GM12878 (cell line): ENCODE data around the gene GDAP1L1.

Source experiments
- CREB1 ChIP-seq: IDR thresholded peaks from 2 replicates; pipeline ENCODE4 v1.6.1; 2012; ENCODE audit warnings: low read depth, mild to moderate bottlenecking, inconsistent platforms
- FOXM1 ChIP-seq: IDR thresholded peaks from 2 replicates; pipeline ENCODE4 v1.6.1; 2012; ENCODE audit warnings: low read depth, mild to moderate bottlenecking, inconsistent platforms, low read length, moderate library complexity
- HDAC2 ChIP-seq: fragments of 200-600 bp; sonication (generic); IDR thresholded peaks from 2 replicates; pipeline ENCODE4 v1.6.1; 2017
- MEF2A ChIP-seq: IDR thresholded peaks from 2 replicates; pipeline ENCODE4 v1.6.1; 2011; ENCODE audit warnings: low read depth, mild to moderate bottlenecking, low read length, moderate library complexity; ENCODE audit not compliant: insufficient read depth
- NFXL1 ChIP-seq: fragments of 450-650 bp; IDR thresholded peaks from 2 replicates; pipeline ENCODE4 v1.6.1; 2017; ENCODE audit warnings: antibody characterized with exemption, mild to moderate bottlenecking, borderline replicate concordance
- POLR2A ChIP-seq: IDR thresholded peaks from 2 replicates; pipeline ENCODE4 v1.6.1; 2011; ENCODE audit warnings: low read depth, mild to moderate bottlenecking, low read length
- POLR2AphosphoS5 ChIP-seq: IDR thresholded peaks from 2 replicates; pipeline ENCODE4 v1.6.1; 2011; ENCODE audit warnings: mild to moderate bottlenecking, low read length, inconsistent platforms
- RFX5 ChIP-seq: IDR thresholded peaks from 2 replicates; pipeline ENCODE4 v1.6.1; 2011; ENCODE audit warnings: low read depth, low read length, improper control_type of control experiment
- TARDBP ChIP-seq: IDR thresholded peaks from 2 replicates; pipeline ENCODE4 v1.6.1; 2016; ENCODE audit warnings: borderline replicate concordance
- ZNF24 ChIP-seq: fragments of 450-650 bp; IDR thresholded peaks from 2 replicates; pipeline ENCODE4 v1.6.1; 2017; ENCODE audit warnings: antibody characterized with exemption, mild to moderate bottlenecking

GRCh38 chr20:44208770-44209169, 38.3 kb upstream of the GDAP1L1 start:
- TF ChIP-seq NFXL1 (no peak), MEF2A (no peak), HDAC2 (no peak), ZNF24 (no peak), FOXM1 (no peak), POLR2AphosphoS5 (no peak), CREB1 (no peak), POLR2A (no peak), RFX5 (no peak), TARDBP (no peak)
